ENCODE data around the gene ARRDC3. TPM values are rescaled to one million over a fixed set of nuclear protein-coding genes. Genes with fewer than 3 reads are reported as not detected.

The ARRDC3 gene
- total and polyA plus RNA-seq, 9 of the 15 experiments (the other 6 are each of a cell fraction or from before 2014, with no cell fraction given): 15.3 to 58.1 (median 39.4) TPM

GRCh38 chr5:91379914-91380490 is 3.1 kb downstream of the ARRDC3 start (continued):
- TF ChIP-seq, protein P1, sequence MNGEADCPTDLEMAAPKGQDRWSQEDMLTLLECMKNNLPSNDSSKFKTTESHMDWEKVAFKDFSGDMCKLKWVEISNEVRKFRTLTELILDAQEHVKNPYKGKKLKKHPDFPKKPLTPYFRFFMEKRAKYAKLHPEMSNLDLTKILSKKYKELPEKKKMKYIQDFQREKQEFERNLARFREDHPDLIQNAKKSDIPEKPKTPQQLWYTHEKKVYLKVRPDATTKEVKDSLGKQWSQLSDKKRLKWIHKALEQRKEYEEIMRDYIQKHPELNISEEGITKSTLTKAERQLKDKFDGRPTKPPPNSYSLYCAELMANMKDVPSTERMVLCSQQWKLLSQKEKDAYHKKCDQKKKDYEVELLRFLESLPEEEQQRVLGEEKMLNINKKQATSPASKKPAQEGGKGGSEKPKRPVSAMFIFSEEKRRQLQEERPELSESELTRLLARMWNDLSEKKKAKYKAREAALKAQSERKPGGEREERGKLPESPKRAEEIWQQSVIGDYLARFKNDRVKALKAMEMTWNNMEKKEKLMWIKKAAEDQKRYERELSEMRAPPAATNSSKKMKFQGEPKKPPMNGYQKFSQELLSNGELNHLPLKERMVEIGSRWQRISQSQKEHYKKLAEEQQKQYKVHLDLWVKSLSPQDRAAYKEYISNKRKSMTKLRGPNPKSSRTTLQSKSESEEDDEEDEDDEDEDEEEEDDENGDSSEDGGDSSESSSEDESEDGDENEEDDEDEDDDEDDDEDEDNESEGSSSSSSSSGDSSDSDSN (IDR thresholded peaks at IDR 0.05; ENCODE audit: borderline replicate concordance in 1 of 2, low read depth in 2 of 2, low read length in 2 of 2): no peak
- TF ChIP-seq ZNF134 (CRISPR knock-in tag; conservative IDR thresholded peaks at IDR 0.05) (0 out of 2 replicates have a peak, but pooled peaks have one; percentile 25), E2F5 (CRISPR knock-in tag; IDR thresholded peaks at IDR 0.05) (no peak), KHSRP (IDR thresholded peaks at IDR 0.05) (no peak), RBM17 (IDR thresholded peaks at IDR 0.05; ENCODE audit: borderline replicate concordance, low read depth, low read length) (no peak), JUND (IDR thresholded peaks at IDR 0.05; ENCODE audit: borderline replicate concordance, low read depth, low read length) (0 out of 2 replicates have a peak, but pooled peaks have one; percentile 19), JUND (tag; IDR thresholded peaks at IDR 0.05; ENCODE audit: borderline replicate concordance, low read depth, low read length) (peak; percentile 18; the same call in 1 of the 3 replicates), TCFL5 (CRISPR knock-in tag; conservative IDR thresholded peaks at IDR 0.05) (no peak), XRCC4 (IDR thresholded peaks at IDR 0.05; ENCODE audit: extremely low read depth, insufficient read depth, insufficient read length) (no peak), ZNF354B (CRISPR knock-in tag; IDR thresholded peaks at IDR 0.05) (no peak), SMARCA4 (IDR thresholded peaks at IDR 0.05) (no peak), ETV6 (IDR thresholded peaks at IDR 0.05; ENCODE audit: borderline replicate concordance in 1 of 2, low read depth in 2 of 2, low read length in 1 of 2) (no peak), ETV6 (CRISPR knock-in tag; IDR thresholded peaks at IDR 0.05; ENCODE audit: borderline replicate concordance) (no peak), RBM39 (optimal IDR thresholded peaks at IDR 0.05; ENCODE audit: low read depth, low read length) (no peak), ZC3H8 (IDR thresholded peaks at IDR 0.05) (no peak), ZNF609 (CRISPR knock-in tag; IDR thresholded peaks at IDR 0.05; ENCODE audit: borderline replicate concordance) (no peak), RAD51 (IDR thresholded peaks at IDR 0.05; ENCODE audit: borderline replicate concordance, low read depth) (no peak)
- TF ChIP-seq, protein P2, sequence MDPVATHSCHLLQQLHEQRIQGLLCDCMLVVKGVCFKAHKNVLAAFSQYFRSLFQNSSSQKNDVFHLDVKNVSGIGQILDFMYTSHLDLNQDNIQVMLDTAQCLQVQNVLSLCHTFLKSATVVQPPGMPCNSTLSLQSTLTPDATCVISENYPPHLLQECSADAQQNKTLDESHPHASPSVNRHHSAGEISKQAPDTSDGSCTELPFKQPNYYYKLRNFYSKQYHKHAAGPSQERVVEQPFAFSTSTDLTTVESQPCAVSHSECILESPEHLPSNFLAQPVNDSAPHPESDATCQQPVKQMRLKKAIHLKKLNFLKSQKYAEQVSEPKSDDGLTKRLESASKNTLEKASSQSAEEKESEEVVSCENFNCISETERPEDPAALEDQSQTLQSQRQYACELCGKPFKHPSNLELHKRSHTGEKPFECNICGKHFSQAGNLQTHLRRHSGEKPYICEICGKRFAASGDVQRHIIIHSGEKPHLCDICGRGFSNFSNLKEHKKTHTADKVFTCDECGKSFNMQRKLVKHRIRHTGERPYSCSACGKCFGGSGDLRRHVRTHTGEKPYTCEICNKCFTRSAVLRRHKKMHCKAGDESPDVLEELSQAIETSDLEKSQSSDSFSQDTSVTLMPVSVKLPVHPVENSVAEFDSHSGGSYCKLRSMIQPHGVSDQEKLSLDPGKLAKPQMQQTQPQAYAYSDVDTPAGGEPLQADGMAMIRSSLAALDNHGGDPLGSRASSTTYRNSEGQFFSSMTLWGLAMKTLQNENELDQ (CRISPR knock-in tag; IDR thresholded peaks at IDR 0.05; ENCODE audit: borderline replicate concordance): no peak
